DND-41 (cell line): Measurements from ENCODE around the gene ZNRF2.

Experiments used
- ATAC-seq: fragments of 200-7000 bp; cut with Tn5 transposase; 3 replicates; pipeline ENCODE4 v1.9.1; 2021; ENCODE audit warnings: low read depth; ENCODE audit not compliant: insufficient read depth
- DNase-seq: peaks from one replicate; pipeline ENCODE4 v3.0.0-alpha.2; 2020
- H2AFZ ChIP-seq: 2 replicates; pipeline ENCODE4 v1.6.0; 2012; ENCODE audit warnings: low read depth, low read length
- H3K27ac ChIP-seq: 2 replicates; pipeline ENCODE4 v1.5.1; 2012; ENCODE audit warnings: low read length, inconsistent platforms
- H3K27me3 ChIP-seq: fragments of 200-600 bp; sonication (generic); 2 replicates; pipeline ENCODE4 v1.6.0; 2012; ENCODE audit warnings: low read length, mild to moderate bottlenecking, inconsistent platforms; ENCODE audit not compliant: insufficient read depth, poor library complexity
- H3K36me3 ChIP-seq: 2 replicates; pipeline ENCODE4 v1.5.1; 2012; ENCODE audit warnings: low read length, inconsistent platforms; ENCODE audit not compliant: insufficient read depth
- H3K4me1 ChIP-seq: 2 replicates; pipeline ENCODE4 v1.5.1; 2012; ENCODE audit warnings: mild to moderate bottlenecking, low read length; ENCODE audit not compliant: insufficient read depth
- H3K4me2 ChIP-seq: 2 replicates; pipeline ENCODE4 v1.6.0; 2012; ENCODE audit warnings: mild to moderate bottlenecking, moderate library complexity, low read length, inconsistent platforms; ENCODE audit not compliant: insufficient read depth
- H3K4me3 ChIP-seq, 2 experiments: fragments of 200-600 bp in 1 of 2; shearing (Covaris generic) in 1 of 2; 2 replicates each; pipeline ENCODE4 v1.5.1; 2012 to 2016; ENCODE audit warnings: inconsistent platforms in 2 of 2, low read length in 2 of 2, mild to moderate bottlenecking in 2 of 2, low read depth in 1 of 2, moderate library complexity in 1 of 2
- H3K79me2 ChIP-seq: 2 replicates; pipeline ENCODE4 v1.6.0; 2012; ENCODE audit warnings: low read length, inconsistent platforms; ENCODE audit not compliant: insufficient read depth
- H3K9ac ChIP-seq: 2 replicates; pipeline ENCODE4 v1.6.0; 2012; ENCODE audit warnings: low read depth, mild to moderate bottlenecking, inconsistent platforms, low read length, moderate library complexity
- H3K9me3 ChIP-seq: 2 replicates; pipeline ENCODE4 v1.5.1; 2012; ENCODE audit warnings: low read length, moderate library complexity, mild to moderate bottlenecking, inconsistent platforms; ENCODE audit not compliant: insufficient read depth, severe bottlenecking
- H4K20me1 ChIP-seq: 2 replicates; pipeline ENCODE4 v1.6.0; 2012; ENCODE audit warnings: low read length; ENCODE audit not compliant: insufficient read depth
- EZH2 ChIP-seq: IDR thresholded peaks from 3 replicates; pipeline ENCODE4 v1.6.1; 2012; ENCODE audit warnings: borderline replicate concordance, low read depth, mild to moderate bottlenecking, moderate library complexity, low read length, inconsistent platforms; ENCODE audit not compliant: severe bottlenecking
- TF ChIP-seq, protein P1 (sequence below): IDR thresholded peaks from 2 replicates; pipeline ENCODE4 v1.5.1; 2012; ENCODE audit warnings: borderline replicate concordance, low read length, moderate library complexity, mild to moderate bottlenecking; ENCODE audit not compliant: poor library complexity, severe bottlenecking; ENCODE audit errors: extremely low read depth

The ZNRF2 gene

DNA sequence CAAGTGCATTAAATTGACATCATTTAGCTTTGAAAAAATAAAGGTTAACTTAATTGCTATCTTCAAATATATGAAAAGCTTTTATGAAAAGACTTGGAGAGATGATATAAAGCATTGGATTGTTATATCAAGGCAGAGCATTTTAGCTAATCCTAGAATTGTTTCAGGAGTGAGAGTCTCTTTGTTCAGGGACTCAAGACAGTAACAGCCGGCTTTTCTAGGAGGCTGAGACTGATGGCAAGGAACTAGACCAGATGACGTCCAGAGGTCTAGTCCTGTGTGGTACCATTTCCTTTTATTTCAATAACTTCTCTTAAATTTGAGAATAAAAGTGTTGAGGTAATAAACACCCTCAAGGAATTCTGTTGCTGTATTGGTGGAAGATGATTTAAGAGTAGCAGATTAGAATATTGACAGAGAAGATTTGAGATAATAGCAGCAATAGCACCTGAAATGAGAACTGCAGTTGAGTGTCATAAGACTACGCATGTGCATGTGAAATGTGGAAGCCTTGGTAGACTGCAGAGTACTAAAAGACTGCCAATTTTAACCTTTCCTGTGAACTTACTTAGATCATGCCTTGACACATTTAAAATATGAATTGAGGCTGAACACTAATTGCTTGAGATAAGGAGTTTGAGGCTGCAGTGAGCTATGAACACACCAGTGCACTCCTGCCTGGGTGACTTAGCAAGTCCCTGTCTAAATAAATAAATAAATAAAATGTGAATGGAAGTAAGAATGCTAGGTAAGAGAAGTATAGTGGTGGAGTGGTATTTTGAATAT is 79.6 kb downstream of the ZNRF2 start:
- peaks cover 11% of the 10 kb centered on the region for H3K36me3 ChIP-seq
- DNase-seq (no peak), ATAC-seq (no peak)
- no peak overlapping the region for H3K27ac ChIP-seq
- H3K4me2 ChIP-seq, result no peak overlapping the region
- TF ChIP-seq, protein P1, sequence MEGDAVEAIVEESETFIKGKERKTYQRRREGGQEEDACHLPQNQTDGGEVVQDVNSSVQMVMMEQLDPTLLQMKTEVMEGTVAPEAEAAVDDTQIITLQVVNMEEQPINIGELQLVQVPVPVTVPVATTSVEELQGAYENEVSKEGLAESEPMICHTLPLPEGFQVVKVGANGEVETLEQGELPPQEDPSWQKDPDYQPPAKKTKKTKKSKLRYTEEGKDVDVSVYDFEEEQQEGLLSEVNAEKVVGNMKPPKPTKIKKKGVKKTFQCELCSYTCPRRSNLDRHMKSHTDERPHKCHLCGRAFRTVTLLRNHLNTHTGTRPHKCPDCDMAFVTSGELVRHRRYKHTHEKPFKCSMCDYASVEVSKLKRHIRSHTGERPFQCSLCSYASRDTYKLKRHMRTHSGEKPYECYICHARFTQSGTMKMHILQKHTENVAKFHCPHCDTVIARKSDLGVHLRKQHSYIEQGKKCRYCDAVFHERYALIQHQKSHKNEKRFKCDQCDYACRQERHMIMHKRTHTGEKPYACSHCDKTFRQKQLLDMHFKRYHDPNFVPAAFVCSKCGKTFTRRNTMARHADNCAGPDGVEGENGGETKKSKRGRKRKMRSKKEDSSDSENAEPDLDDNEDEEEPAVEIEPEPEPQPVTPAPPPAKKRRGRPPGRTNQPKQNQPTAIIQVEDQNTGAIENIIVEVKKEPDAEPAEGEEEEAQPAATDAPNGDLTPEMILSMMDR, result no peak
- TF ChIP-seq EZH2, result no peak
- H2AFZ ChIP-seq, result no peak overlapping the region
- no peaks in the 10 kb centered on the region for H3K79me2 ChIP-seq
- no peaks in the 10 kb centered on the region for H3K9me3 ChIP-seq
- H3K27me3 ChIP-seq, result no peaks in the 10 kb centered on the region
- no peaks in the 10 kb centered on the region for H4K20me1 ChIP-seq
- H3K4me1 ChIP-seq, result no peaks in the 10 kb centered on the region
- no peak overlapping the region for H3K9ac ChIP-seq
- no peak overlapping the region for H3K4me3 ChIP-seq

DNA sequence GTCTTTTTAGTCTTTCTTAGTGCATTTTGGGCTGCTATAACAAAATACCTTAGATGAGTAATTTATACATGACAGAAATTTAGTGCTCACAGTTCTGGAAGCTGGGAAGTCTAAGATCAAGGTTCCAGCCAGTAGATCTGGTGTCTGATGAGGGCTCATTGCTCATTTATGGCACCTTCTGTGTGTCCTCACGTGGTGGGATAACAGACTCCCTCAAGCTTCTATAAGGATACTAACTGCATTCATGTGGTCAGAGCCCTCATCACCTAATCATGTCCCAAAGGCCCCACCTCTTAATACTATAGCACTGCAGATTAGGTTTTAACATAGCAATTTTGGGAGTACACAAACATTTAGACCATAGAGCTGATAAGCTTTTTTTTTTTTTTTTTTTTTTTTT is 80.4 kb downstream of the ZNRF2 start:
- Histone ChIP-seq H3K27me3 (no peaks in the 10 kb centered on the region), H3K27ac (no peak overlapping the region), H3K79me2 (no peaks in the 10 kb centered on the region), H2AFZ (no peak overlapping the region), H4K20me1 (no peaks in the 10 kb centered on the region), H3K4me2 (no peak overlapping the region), H3K9ac (no peak overlapping the region), H3K9me3 (no peaks in the 10 kb centered on the region), H3K4me1 (no peaks in the 10 kb centered on the region), H3K36me3 (peaks cover 11% of the 10 kb centered on the region), H3K4me3 (no peak overlapping the region)
- no peak for TF ChIP-seq EZH2
- TF ChIP-seq, protein P1, result no peak
- DNase-seq (no peak), ATAC-seq (no peak)

DNA sequence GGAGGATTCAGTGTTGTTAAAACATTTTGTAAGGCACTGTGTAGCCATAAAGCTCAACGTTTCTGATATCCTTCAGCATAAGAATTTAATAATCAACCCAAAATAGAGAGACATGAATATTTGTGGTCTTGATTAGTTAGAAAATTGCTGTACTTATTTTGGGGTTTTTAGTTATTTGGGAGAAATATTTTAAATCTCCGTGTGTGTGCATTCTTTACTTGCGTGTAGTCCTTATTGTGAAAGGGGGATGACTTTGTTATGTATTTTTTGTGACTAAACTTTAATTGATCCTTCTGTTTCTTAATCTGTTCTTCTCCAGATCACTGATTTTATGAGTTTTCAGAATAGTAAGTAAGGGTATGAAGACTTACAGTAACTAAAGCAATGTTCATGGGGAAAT is 81.2 kb downstream of the ZNRF2 start:
- no peak overlapping the region for H2AFZ ChIP-seq
- no peak for TF ChIP-seq EZH2
- TF ChIP-seq, protein P1, result no peak
- peaks cover 11% of the 10 kb centered on the region for H3K36me3 ChIP-seq
- ATAC-seq (no peak), DNase-seq (no peak)
- no peaks in the 10 kb centered on the region for H4K20me1 ChIP-seq
- no peaks in the 10 kb centered on the region for H3K9me3 ChIP-seq
- no peak overlapping the region for H3K4me2 ChIP-seq
- H3K4me1 ChIP-seq, result no peaks in the 10 kb centered on the region
- H3K27ac ChIP-seq, result no peak overlapping the region
- no peaks in the 10 kb centered on the region for H3K79me2 ChIP-seq
- no peak overlapping the region for H3K9ac ChIP-seq
- H3K4me3 ChIP-seq, result no peak overlapping the region
- no peaks in the 10 kb centered on the region for H3K27me3 ChIP-seq
